GM12878 (cell line): Measurements from ENCODE around the gene PRRT1. TPM values are rescaled to one million over a fixed set of nuclear protein-coding genes. Genes with fewer than 3 reads are reported as not detected.
A peak's percentile ranks its signal among the peaks of the same experiment; 100 is the strongest.

Source experiments
- ATF7 ChIP-seq: fragments of 450-650 bp; IDR thresholded peaks from 2 replicates; pipeline ENCODE4 v1.6.1; 2016; ENCODE audit warnings: low read depth, mild to moderate bottlenecking
- BHLHE40 ChIP-seq, 2 experiments: fragments of 450-650 bp in 1 of 2; IDR thresholded peaks; 2 replicates each; pipeline ENCODE4 v1.6.1; 2011 to 2017; ENCODE audit warnings: low read depth in 2 of 2, borderline replicate concordance in 1 of 2, improper control_type of control experiment in 1 of 2, low read length in 1 of 2, mild to moderate bottlenecking in 1 of 2
- CEBPB ChIP-seq, 2 experiments: fragments of 150-350 bp in 1 of 2; IDR thresholded peaks; 2 replicates each; pipeline ENCODE4 v1.6.1; 2012 to 2014; ENCODE audit warnings: low read depth in 2 of 2, low read length in 2 of 2, borderline replicate concordance in 1 of 2, inconsistent platforms in 1 of 2
- ESRRA ChIP-seq: IDR thresholded peaks from 2 replicates; pipeline ENCODE4 v1.6.1; 2012; ENCODE audit warnings: mild to moderate bottlenecking, low read length, improper control_type of control experiment
- FOXK2 ChIP-seq: fragments of 450-650 bp; IDR thresholded peaks from 2 replicates; pipeline ENCODE4 v1.6.1; 2017; ENCODE audit warnings: mild to moderate bottlenecking, moderate library complexity
- GATAD2B ChIP-seq: fragments of 450-650 bp; conservative IDR thresholded peaks from 2 replicates; pipeline ENCODE4 v1.6.1; 2017; ENCODE audit warnings: low read depth, mild to moderate bottlenecking, moderate library complexity
- HCFC1 ChIP-seq: fragments of 150-350 bp; IDR thresholded peaks from 2 replicates; pipeline ENCODE4 v1.6.1; 2014; ENCODE audit warnings: low read length
- MXI1 ChIP-seq: fragments of 150-350 bp; IDR thresholded peaks from 2 replicates; pipeline ENCODE4 v1.6.1; 2011; ENCODE audit warnings: low read depth, mild to moderate bottlenecking, inconsistent platforms, low read length, improper control_type of control experiment
- NR2C1 ChIP-seq: fragments of 450-650 bp; IDR thresholded peaks from 2 replicates; pipeline ENCODE4 v1.6.1; 2017; ENCODE audit warnings: antibody characterized with exemption, mild to moderate bottlenecking, moderate library complexity
- PBX3 ChIP-seq: IDR thresholded peaks from 2 replicates; pipeline ENCODE4 v1.6.1; 2011; ENCODE audit warnings: mild to moderate bottlenecking, low read depth, low read length, moderate library complexity; ENCODE audit not compliant: insufficient replicate concordance
- POLR2AphosphoS2 ChIP-seq: IDR thresholded peaks from 2 replicates; pipeline ENCODE4 v1.6.1; 2011; ENCODE audit warnings: low read depth, mild to moderate bottlenecking, low read length, improper control_type of control experiment, moderate library complexity
- POLR2AphosphoS5 ChIP-seq: IDR thresholded peaks from 2 replicates; pipeline ENCODE4 v1.6.1; 2011; ENCODE audit warnings: mild to moderate bottlenecking, low read length, inconsistent platforms
- SIN3A ChIP-seq: IDR thresholded peaks from 2 replicates; pipeline ENCODE4 v1.6.1; 2012; ENCODE audit warnings: low read depth, low read length, improper control_type of control experiment
- SMAD5 ChIP-seq: IDR thresholded peaks from 2 replicates; pipeline ENCODE4 v1.6.1; 2016; ENCODE audit warnings: antibody characterized with exemption, low read depth
- TCF3 ChIP-seq: IDR thresholded peaks from 2 replicates; pipeline ENCODE4 v1.6.1; 2012; ENCODE audit warnings: low read depth, mild to moderate bottlenecking, low read length, borderline replicate concordance; ENCODE audit not compliant: insufficient read depth
- USF1 ChIP-seq: IDR thresholded peaks from 2 replicates; pipeline ENCODE4 v1.6.1; 2011; ENCODE audit warnings: borderline replicate concordance, low read depth, mild to moderate bottlenecking, moderate library complexity, mixed read lengths, low read length; ENCODE audit not compliant: insufficient read depth; ENCODE audit errors: extremely low read length
- YY1 ChIP-seq: IDR thresholded peaks from 2 replicates; pipeline ENCODE4 v1.6.1; 2011; ENCODE audit warnings: low read depth, mild to moderate bottlenecking, low read length
- ZBED1 ChIP-seq: IDR thresholded peaks from 2 replicates; pipeline ENCODE4 v1.6.1; 2016; ENCODE audit warnings: borderline replicate concordance
- ZNF207 ChIP-seq: fragments of 450-650 bp; IDR thresholded peaks from 2 replicates; pipeline ENCODE4 v1.6.1; 2014; ENCODE audit warnings: antibody characterized with exemption, mild to moderate bottlenecking, borderline replicate concordance
- ZNF274 ChIP-seq: IDR thresholded peaks from one replicate; pipeline ENCODE4 v1.8.0; 2011; ENCODE audit not compliant: insufficient read length, insufficient read depth
- ZSCAN29 ChIP-seq: fragments of 450-650 bp; IDR thresholded peaks from 2 replicates; pipeline ENCODE4 v1.6.1; 2017; ENCODE audit warnings: mild to moderate bottlenecking, moderate library complexity
- polyA plus RNA-seq, 11 experiments: library from polyadenylated mRNA; depleted of rRNA in 4 of 11; unstranded in 6 of 11; stranded (reverse) in 5 of 11; fragments of >200 nt; fragmentation: Nextera tagmentation in 4 of 11; fragmentation: Illumina TruSeq in 1 of 11; extraction: Ambion mirVana in 4 of 11; extraction: Trizol in 1 of 11; gene quantifications; 1 replicate in 1 of 11; 2 replicates in 10 of 11; pipeline versions ENCODE4 v1.2.1 to v1.2.3, GENCODE V29; 2011 to 2016; ENCODE audit warnings: inconsistent platforms in 2 of 11, missing spikeins in 2 of 11, low read depth in 1 of 11
- total RNA-seq, 4 experiments: library from RNA; depleted of rRNA in 3 of 4; stranded (reverse); fragments of >200 nt in 3 of 4; fragmentation: Illumina TruSeq in 1 of 4; extraction: Trizol in 1 of 4; gene quantifications; 2 replicates each; pipeline versions ENCODE4 v1.2.1 to v1.2.3, GENCODE V29; 2013 to 2021
- TF ChIP-seq, protein P1 (sequence below): fragments of 450-650 bp; formaldehyde crosslinking; IDR thresholded peaks from 2 replicates; pipeline ENCODE4 v1.4.0; 2020; ENCODE audit warnings: mild to moderate bottlenecking, moderate library complexity
- TF ChIP-seq, protein P2 (sequence below): fragments of 450-650 bp; IDR thresholded peaks from 2 replicates; pipeline ENCODE4 v1.6.1; 2018; ENCODE audit warnings: borderline replicate concordance, mild to moderate bottlenecking; ENCODE audit not compliant: partially characterized antibody

Gene PRRT1
- total and polyA plus RNA-seq, 10 of the 15 experiments (the other 5 are each of a cell fraction or from before 2014, with no cell fraction given) = 0.04 to 0.15 (median 0.10) TPM; not detected in 6

- TF ChIP-seq ZBED1 (no peak), HCFC1 (no peak), MXI1 (peak; percentile 56; the same call in 1 of the 2 replicates), SMAD5 (no peak), ZNF207 (no peak), SIN3A (no peak; the same call in 1 of the 2 replicates), ESRRA (no peak), ZNF274 (no peak), USF1 (no peak), PBX3 (no peak), YY1 (0 out of 2 replicates have a peak, but pooled peaks have one; percentile 44), CEBPB (IDR thresholded peaks at IDR 0.05; ENCODE audit: borderline replicate concordance in 1 of 2, low read depth in 2 of 2, low read length in 2 of 2) (no peak), NR2C1 (no peak), ZSCAN29 (no peak), BHLHE40 (IDR thresholded peaks at IDR 0.05; ENCODE audit: borderline replicate concordance in 1 of 2, low read depth in 2 of 2, low read length in 1 of 2) (peak in 1 of 2 experiments; percentile 22; a peak in 1 of 4 replicates), POLR2AphosphoS2 (no peak), GATAD2B (no peak), POLR2AphosphoS5 (no peak), TCF3 (peak; percentile 62; the same call in 1 of the 2 replicates), FOXK2 (no peak), ATF7 (no peak)
- TF ChIP-seq, protein P1, sequence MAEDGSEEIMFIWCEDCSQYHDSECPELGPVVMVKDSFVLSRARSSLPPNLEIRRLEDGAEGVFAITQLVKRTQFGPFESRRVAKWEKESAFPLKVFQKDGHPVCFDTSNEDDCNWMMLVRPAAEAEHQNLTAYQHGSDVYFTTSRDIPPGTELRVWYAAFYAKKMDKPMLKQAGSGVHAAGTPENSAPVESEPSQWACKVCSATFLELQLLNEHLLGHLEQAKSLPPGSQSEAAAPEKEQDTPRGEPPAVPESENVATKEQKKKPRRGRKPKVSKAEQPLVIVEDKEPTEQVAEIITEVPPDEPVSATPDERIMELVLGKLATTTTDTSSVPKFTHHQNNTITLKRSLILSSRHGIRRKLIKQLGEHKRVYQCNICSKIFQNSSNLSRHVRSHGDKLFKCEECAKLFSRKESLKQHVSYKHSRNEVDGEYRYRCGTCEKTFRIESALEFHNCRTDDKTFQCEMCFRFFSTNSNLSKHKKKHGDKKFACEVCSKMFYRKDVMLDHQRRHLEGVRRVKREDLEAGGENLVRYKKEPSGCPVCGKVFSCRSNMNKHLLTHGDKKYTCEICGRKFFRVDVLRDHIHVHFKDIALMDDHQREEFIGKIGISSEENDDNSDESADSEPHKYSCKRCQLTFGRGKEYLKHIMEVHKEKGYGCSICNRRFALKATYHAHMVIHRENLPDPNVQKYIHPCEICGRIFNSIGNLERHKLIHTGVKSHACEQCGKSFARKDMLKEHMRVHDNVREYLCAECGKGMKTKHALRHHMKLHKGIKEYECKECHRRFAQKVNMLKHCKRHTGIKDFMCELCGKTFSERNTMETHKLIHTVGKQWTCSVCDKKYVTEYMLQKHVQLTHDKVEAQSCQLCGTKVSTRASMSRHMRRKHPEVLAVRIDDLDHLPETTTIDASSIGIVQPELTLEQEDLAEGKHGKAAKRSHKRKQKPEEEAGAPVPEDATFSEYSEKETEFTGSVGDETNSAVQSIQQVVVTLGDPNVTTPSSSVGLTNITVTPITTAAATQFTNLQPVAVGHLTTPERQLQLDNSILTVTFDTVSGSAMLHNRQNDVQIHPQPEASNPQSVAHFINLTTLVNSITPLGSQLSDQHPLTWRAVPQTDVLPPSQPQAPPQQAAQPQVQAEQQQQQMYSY (CRISPR knock-in tag) = no peak
- TF ChIP-seq, protein P2, sequence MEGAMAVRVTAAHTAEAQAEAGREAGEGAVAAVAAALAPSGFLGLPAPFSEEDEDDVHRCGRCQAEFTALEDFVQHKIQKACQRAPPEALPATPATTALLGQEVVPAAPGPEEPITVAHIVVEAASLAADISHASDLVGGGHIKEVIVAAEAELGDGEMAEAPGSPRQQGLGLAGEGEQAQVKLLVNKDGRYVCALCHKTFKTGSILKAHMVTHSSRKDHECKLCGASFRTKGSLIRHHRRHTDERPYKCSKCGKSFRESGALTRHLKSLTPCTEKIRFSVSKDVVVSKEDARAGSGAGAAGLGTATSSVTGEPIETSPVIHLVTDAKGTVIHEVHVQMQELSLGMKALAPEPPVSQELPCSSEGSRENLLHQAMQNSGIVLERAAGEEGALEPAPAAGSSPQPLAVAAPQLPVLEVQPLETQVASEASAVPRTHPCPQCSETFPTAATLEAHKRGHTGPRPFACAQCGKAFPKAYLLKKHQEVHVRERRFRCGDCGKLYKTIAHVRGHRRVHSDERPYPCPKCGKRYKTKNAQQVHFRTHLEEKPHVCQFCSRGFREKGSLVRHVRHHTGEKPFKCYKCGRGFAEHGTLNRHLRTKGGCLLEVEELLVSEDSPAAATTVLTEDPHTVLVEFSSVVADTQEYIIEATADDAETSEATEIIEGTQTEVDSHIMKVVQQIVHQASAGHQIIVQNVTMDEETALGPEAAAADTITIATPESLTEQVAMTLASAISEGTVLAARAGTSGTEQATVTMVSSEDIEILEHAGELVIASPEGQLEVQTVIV = no peak
These were observed 2.9 kb upstream of the PRRT1 start (continued) for GRCh38 chr6:32154514-32155161.
